ENCODE measurements around the gene PDE5A.

DNA sequence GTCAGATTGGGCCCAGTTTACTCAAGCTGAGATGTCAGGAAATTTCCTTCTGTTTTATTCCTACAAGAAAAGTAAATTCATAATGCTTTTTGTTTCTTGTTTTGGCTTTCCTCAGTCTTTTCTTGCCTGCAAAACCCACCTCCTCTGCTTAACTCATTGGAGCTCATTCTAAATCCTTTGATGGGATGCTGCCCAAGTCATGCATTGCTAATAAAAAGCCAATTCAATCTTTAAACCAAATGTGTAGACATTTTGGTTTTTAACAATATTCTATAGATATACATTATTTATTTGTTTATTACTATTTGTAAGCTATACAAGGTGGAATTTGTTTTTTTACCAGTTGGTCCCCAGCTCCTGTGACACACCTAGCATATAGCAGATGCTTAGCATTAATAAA is 13.2 kb upstream of the PDE5A start:
- no peak for TF ChIP-seq EZH2phosphoT487 (IDR thresholded peaks at IDR 0.05; ENCODE audit: borderline replicate concordance, low read length)
- TF ChIP-seq, protein P1, sequence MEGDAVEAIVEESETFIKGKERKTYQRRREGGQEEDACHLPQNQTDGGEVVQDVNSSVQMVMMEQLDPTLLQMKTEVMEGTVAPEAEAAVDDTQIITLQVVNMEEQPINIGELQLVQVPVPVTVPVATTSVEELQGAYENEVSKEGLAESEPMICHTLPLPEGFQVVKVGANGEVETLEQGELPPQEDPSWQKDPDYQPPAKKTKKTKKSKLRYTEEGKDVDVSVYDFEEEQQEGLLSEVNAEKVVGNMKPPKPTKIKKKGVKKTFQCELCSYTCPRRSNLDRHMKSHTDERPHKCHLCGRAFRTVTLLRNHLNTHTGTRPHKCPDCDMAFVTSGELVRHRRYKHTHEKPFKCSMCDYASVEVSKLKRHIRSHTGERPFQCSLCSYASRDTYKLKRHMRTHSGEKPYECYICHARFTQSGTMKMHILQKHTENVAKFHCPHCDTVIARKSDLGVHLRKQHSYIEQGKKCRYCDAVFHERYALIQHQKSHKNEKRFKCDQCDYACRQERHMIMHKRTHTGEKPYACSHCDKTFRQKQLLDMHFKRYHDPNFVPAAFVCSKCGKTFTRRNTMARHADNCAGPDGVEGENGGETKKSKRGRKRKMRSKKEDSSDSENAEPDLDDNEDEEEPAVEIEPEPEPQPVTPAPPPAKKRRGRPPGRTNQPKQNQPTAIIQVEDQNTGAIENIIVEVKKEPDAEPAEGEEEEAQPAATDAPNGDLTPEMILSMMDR (conservative IDR thresholded peaks at IDR 0.05; ENCODE audit: low read depth, low read length): no peak
